HepG2 (cell line): ENCODE data around the gene RPS5. TPM values are rescaled to one million over a fixed set of nuclear protein-coding genes. Genes with fewer than 3 reads are reported as not detected.

Experiments used
- HES4 ChIP-seq: sonication (generic); formaldehyde crosslinking; IDR thresholded peaks from 2 replicates; pipeline ENCODE4 v1.9.0; 2021; ENCODE audit warnings: mild to moderate bottlenecking, missing genetic modification reagents, borderline replicate concordance
- HNRNPL ChIP-seq: fragments of 200-400 bp; formaldehyde crosslinking; IDR thresholded peaks from 2 replicates; pipeline ENCODE4 v1.6.1; 2017; ENCODE audit warnings: mild to moderate bottlenecking, low read depth, low read length
- HOXA7 ChIP-seq: sonication (generic); formaldehyde crosslinking; IDR thresholded peaks from 2 replicates; pipeline ENCODE4 v1.8.1; 2022; ENCODE audit warnings: mild to moderate bottlenecking, missing genetic modification reagents, moderate library complexity
- KDM2A ChIP-seq: sonication (generic); formaldehyde crosslinking; IDR thresholded peaks from 2 replicates; pipeline ENCODE4 v1.4.0; 2020; ENCODE audit warnings: low read depth, missing genetic modification reagents, borderline replicate concordance
- KDM4B ChIP-seq: sonication (generic); formaldehyde crosslinking; IDR thresholded peaks from 2 replicates; pipeline ENCODE4 v1.4.0; 2020; ENCODE audit warnings: missing genetic modification reagents
- PLRG1 ChIP-seq: fragments of 450-650 bp; conservative IDR thresholded peaks from 2 replicates; pipeline ENCODE4 v1.6.1; 2016
- SSRP1 ChIP-seq: IDR thresholded peaks from 2 replicates; pipeline ENCODE4 v1.6.1; 2016; ENCODE audit warnings: control low read depth
- TCF12 ChIP-seq, 2 experiments: fragments of 450-650 bp in 1 of 2; sonication (generic) in 1 of 2; formaldehyde crosslinking in 1 of 2; IDR thresholded peaks; 2 replicates each; pipeline versions ENCODE4 v1.6.1 to v1.8.0; 2017 to 2022; ENCODE audit warnings: antibody characterized with exemption in 1 of 2, mild to moderate bottlenecking in 1 of 2, missing genetic modification reagents in 1 of 2, moderate library complexity in 1 of 2
- XBP1 ChIP-seq: sonication (generic); formaldehyde crosslinking; IDR thresholded peaks from 2 replicates; pipeline ENCODE4 v1.5.0; 2020; ENCODE audit warnings: missing genetic modification reagents
- ZNF496 ChIP-seq: sonication (generic); formaldehyde crosslinking; IDR thresholded peaks from 2 replicates; pipeline ENCODE4 v1.8.1; 2023; ENCODE audit warnings: mild to moderate bottlenecking, moderate library complexity, missing genetic modification reagents; ENCODE audit not compliant: insufficient replicate concordance
- ZNF550 ChIP-seq: sonication (generic); formaldehyde crosslinking; IDR thresholded peaks from 2 replicates; pipeline ENCODE4 v1.4.0; 2020; ENCODE audit warnings: mild to moderate bottlenecking, missing genetic modification reagents, borderline replicate concordance
- ZNF619 ChIP-seq: sonication (generic); formaldehyde crosslinking; IDR thresholded peaks from 2 replicates; pipeline ENCODE4 v1.4.0; 2020; ENCODE audit warnings: mild to moderate bottlenecking, missing genetic modification reagents
- ZNF672 ChIP-seq: sonication (generic); formaldehyde crosslinking; IDR thresholded peaks from 2 replicates; pipeline ENCODE4 v1.8.1; 2022; ENCODE audit warnings: missing genetic modification reagents
- polyA plus RNA-seq, 8 experiments: library from polyadenylated mRNA; depleted of rRNA in 3 of 8; stranded (reverse) in 7 of 8; unstranded in 1 of 8; fragments of >200 nt; fragmentation: Illumina TruSeq in 4 of 8; extraction: Trizol in 4 of 8; gene quantifications; 2 replicates each; pipeline versions ENCODE4 v1.2.1 to v1.2.3, GENCODE V29; 2011 to 2016; ENCODE audit warnings: low read depth in 4 of 8, missing spikeins in 1 of 8, mixed read lengths in 1 of 8; ENCODE audit not compliant: insufficient read depth in 1 of 8
- total RNA-seq, 5 experiments: library from RNA; depleted of rRNA; stranded (reverse); fragments of >200 nt; fragmentation: Illumina TruSeq; extraction: Trizol; gene quantifications; 2 replicates each; pipeline ENCODE4 v1.2.3, GENCODE V29; 2016; ENCODE audit warnings: low read depth in 1 of 5
- TF ChIP-seq, protein P1 (sequence below): sonication (generic); formaldehyde crosslinking; IDR thresholded peaks from 2 replicates; pipeline ENCODE4 v1.4.0; 2020; ENCODE audit warnings: mild to moderate bottlenecking, low read depth, missing genetic modification reagents
- TF ChIP-seq, protein P2 (sequence below): sonication (generic); formaldehyde crosslinking; conservative IDR thresholded peaks from 2 replicates; pipeline ENCODE4 v1.4.0; 2020; ENCODE audit warnings: missing genetic modification reagents
- TF ChIP-seq, protein P3 (sequence below): sonication (generic); formaldehyde crosslinking; IDR thresholded peaks from 2 replicates; pipeline ENCODE4 v1.4.0; 2020; ENCODE audit warnings: missing genetic modification reagents
- TF ChIP-seq, protein P4 (sequence below): sonication (generic); formaldehyde crosslinking; IDR thresholded peaks from 2 replicates; pipeline ENCODE4 v1.8.0; 2022; ENCODE audit warnings: mild to moderate bottlenecking, missing genetic modification reagents, moderate library complexity
- TF ChIP-seq, protein P5 (sequence below): sonication (generic); formaldehyde crosslinking; IDR thresholded peaks from 2 replicates; pipeline ENCODE4 v1.5.0; 2020; ENCODE audit warnings: missing genetic modification reagents

RPS5 gene
- total and polyA plus RNA-seq, 2 of the 13 experiments (the other 11 are each of a cell fraction or from before 2014, with no cell fraction given) = 1,544 to 4,408 TPM

DNA sequence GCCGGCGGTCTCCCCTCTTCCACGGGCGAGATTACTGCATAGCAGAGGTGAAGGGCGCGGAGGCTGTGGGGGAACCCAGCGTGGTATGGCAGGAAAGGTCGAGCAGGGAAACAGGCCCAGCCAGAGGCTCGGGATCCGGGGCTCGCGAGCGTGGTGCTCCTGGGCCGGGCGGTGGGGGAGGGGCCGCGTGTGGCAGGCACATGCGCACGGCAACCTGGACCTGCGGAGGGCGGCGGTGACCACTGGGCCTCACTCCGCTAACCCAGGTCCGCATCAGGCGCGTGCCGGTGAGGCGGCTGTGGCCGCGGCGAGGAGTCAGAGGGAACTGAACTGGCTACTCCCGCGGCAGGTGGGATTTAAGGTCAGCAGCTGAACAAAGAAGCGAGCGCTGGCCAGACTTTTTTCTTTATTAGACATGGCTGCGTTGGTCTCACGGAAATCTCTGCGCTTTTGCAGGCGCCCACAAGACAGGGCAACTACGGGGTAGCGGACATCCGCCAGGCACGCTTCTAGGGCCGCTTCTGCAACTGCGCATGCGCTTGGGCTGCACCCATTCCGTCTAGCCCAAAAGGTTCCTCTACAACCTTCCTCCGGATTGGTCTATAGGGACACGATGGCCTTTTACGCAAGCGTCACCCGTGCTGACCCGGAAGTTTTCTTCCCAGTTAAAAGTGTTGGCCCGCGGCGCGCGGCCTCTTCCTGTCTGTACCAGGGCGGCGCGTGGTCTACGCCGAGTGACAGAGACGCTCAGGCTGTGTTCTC is at the start of gene RPS5 (continued):
- TF ChIP-seq, protein P1, sequence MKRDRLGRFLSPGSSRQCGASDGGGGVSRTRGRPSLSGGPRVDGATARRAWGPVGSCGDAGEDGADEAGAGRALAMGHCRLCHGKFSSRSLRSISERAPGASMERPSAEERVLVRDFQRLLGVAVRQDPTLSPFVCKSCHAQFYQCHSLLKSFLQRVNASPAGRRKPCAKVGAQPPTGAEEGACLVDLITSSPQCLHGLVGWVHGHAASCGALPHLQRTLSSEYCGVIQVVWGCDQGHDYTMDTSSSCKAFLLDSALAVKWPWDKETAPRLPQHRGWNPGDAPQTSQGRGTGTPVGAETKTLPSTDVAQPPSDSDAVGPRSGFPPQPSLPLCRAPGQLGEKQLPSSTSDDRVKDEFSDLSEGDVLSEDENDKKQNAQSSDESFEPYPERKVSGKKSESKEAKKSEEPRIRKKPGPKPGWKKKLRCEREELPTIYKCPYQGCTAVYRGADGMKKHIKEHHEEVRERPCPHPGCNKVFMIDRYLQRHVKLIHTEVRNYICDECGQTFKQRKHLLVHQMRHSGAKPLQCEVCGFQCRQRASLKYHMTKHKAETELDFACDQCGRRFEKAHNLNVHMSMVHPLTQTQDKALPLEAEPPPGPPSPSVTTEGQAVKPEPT = peak; percentile 54; the same call in 1 of the 2 replicates
- TF ChIP-seq HNRNPL (0 out of 2 replicates have a peak, but pooled peaks have one; percentile 46), ZNF496 (no peak), XBP1 (CRISPR knock-in tag) (peak; percentile 21; the same call in 1 of the 2 replicates), PLRG1 (no peak), ZNF619 (CRISPR knock-in tag) (no peak), KDM2A (peak; percentile 89), ZNF672 (CRISPR knock-in tag) (no peak), HES4 (CRISPR knock-in tag) (peak; percentile 95), KDM4B (CRISPR knock-in tag) (peak; percentile 66; the same call in 1 of the 2 replicates), HOXA7 (CRISPR knock-in tag) (no peak), SSRP1 (no peak), ZNF550 (no peak), TCF12 (IDR thresholded peaks at IDR 0.05) (no peak), TCF12 (CRISPR knock-in tag; IDR thresholded peaks at IDR 0.05) (no peak; the same call in 1 of the 2 replicates)
- TF ChIP-seq, protein P2, sequence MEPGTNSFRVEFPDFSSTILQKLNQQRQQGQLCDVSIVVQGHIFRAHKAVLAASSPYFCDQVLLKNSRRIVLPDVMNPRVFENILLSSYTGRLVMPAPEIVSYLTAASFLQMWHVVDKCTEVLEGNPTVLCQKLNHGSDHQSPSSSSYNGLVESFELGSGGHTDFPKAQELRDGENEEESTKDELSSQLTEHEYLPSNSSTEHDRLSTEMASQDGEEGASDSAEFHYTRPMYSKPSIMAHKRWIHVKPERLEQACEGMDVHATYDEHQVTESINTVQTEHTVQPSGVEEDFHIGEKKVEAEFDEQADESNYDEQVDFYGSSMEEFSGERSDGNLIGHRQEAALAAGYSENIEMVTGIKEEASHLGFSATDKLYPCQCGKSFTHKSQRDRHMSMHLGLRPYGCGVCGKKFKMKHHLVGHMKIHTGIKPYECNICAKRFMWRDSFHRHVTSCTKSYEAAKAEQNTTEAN = no peak
- TF ChIP-seq, protein P3, sequence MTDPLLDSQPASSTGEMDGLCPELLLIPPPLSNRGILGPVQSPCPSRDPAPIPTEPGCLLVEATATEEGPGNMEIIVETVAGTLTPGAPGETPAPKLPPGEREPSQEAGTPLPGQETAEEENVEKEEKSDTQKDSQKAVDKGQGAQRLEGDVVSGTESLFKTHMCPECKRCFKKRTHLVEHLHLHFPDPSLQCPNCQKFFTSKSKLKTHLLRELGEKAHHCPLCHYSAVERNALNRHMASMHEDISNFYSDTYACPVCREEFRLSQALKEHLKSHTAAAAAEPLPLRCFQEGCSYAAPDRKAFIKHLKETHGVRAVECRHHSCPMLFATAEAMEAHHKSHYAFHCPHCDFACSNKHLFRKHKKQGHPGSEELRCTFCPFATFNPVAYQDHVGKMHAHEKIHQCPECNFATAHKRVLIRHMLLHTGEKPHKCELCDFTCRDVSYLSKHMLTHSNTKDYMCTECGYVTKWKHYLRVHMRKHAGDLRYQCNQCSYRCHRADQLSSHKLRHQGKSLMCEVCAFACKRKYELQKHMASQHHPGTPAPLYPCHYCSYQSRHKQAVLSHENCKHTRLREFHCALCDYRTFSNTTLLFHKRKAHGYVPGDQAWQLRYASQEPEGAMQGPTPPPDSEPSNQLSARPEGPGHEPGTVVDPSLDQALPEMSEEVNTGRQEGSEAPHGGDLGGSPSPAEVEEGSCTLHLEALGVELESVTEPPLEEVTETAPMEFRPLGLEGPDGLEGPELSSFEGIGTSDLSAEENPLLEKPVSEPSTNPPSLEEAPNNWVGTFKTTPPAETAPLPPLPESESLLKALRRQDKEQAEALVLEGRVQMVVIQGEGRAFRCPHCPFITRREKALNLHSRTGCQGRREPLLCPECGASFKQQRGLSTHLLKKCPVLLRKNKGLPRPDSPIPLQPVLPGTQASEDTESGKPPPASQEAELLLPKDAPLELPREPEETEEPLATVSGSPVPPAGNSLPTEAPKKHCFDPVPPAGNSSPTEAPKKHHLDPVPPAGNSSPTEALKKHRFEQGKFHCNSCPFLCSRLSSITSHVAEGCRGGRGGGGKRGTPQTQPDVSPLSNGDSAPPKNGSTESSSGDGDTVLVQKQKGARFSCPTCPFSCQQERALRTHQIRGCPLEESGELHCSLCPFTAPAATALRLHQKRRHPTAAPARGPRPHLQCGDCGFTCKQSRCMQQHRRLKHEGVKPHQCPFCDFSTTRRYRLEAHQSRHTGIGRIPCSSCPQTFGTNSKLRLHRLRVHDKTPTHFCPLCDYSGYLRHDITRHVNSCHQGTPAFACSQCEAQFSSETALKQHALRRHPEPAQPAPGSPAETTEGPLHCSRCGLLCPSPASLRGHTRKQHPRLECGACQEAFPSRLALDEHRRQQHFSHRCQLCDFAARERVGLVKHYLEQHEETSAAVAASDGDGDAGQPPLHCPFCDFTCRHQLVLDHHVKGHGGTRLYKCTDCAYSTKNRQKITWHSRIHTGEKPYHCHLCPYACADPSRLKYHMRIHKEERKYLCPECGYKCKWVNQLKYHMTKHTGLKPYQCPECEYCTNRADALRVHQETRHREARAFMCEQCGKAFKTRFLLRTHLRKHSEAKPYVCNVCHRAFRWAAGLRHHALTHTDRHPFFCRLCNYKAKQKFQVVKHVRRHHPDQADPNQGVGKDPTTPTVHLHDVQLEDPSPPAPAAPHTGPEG = peak; percentile 74
- TF ChIP-seq, protein P4, sequence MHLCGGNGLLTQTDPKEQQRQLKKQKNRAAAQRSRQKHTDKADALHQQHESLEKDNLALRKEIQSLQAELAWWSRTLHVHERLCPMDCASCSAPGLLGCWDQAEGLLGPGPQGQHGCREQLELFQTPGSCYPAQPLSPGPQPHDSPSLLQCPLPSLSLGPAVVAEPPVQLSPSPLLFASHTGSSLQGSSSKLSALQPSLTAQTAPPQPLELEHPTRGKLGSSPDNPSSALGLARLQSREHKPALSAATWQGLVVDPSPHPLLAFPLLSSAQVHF (CRISPR knock-in tag) = peak; percentile 92; the same call in 1 of the 2 replicates
- TF ChIP-seq, protein P5, sequence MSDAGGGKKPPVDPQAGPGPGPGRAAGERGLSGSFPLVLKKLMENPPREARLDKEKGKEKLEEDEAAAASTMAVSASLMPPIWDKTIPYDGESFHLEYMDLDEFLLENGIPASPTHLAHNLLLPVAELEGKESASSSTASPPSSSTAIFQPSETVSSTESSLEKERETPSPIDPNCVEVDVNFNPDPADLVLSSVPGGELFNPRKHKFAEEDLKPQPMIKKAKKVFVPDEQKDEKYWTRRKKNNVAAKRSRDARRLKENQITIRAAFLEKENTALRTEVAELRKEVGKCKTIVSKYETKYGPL = no peak
